H1 (cell line): ENCODE measurements around the gene LRRC32. TPM values are rescaled to one million over a fixed set of nuclear protein-coding genes. Genes with fewer than 3 reads are reported as not detected.

Experiments used
- CHD7 ChIP-seq: fragments of 300-600 bp; sonication (generic); IDR thresholded peaks from 2 replicates; pipeline ENCODE4 v1.7.1; 2012; ENCODE audit warnings: low read length, moderate library complexity, mild to moderate bottlenecking, inconsistent platforms; ENCODE audit not compliant: insufficient replicate concordance
- USF2 ChIP-seq: IDR thresholded peaks from 2 replicates; pipeline ENCODE4 v1.6.1; 2011; ENCODE audit warnings: low read length, improper control_type of control experiment
- polyA plus RNA-seq, 7 experiments: library from polyadenylated mRNA; depleted of rRNA in 3 of 7; stranded (reverse) in 5 of 7; unstranded in 2 of 7; fragments of >200 nt in 5 of 7; fragments of 200-250 nt in 2 of 7; gene quantifications; 1 replicate in 5 of 7; 2 replicates in 1 of 7; 4 replicates in 1 of 7; pipeline versions ENCODE4 v1.2.1 to v1.2.3, GENCODE V29; 2011 to 2013; ENCODE audit warnings: missing spikeins in 2 of 7, mixed read lengths in 2 of 7
- total RNA-seq: library from RNA; stranded (reverse); fragmentation: NEBNext Ultra II Directional; extraction: Animal tissue kit (Norgen Biotek cat#: 25700); gene quantifications from 2 replicates; pipeline ENCODE4 v1.2.1, GENCODE V29; 2021

The LRRC32 gene
- total and polyA plus RNA-seq, 2 of the 8 experiments (the other 6 are each of a cell fraction or from before 2014, with no cell fraction given) = 0.99 to 1.9 TPM

- TF ChIP-seq CHD7 (no peak), USF2 (no peak)
Measured at GRCh38 chr11:76640501-76640900, 30.0 kb downstream of the LRRC32 start (continued).
